Uterus (tissue), 4 donors: ENCODE measurements around the gene SLC51B. TPM values are rescaled to one million over a fixed set of nuclear protein-coding genes. Genes with fewer than 3 reads are reported as not detected.
"Not testable (repeated sequence)": the region's sequence is repeated elsewhere in the genome, so short reads cannot be mapped to it uniquely, and the experiment has no call there.

Experiments
- DNase-seq, 2 donors: peaks; one replicate each; pipeline ENCODE4 v3.0.0-alpha.2; 2019 to 2020
- H3K27ac ChIP-seq, 2 donors: fragments of 200-600 bp; sonication (generic); 1 replicate in 1 of 2; 2 replicates in 1 of 2; pipeline ENCODE4 v1.5.1; 2016 to 2018
- H3K27me3 ChIP-seq, 2 donors: fragments of 200-600 bp; sonication (generic); one replicate each; pipeline ENCODE4 v1.5.1; 2018 to 2019; ENCODE audit warnings: control low read depth in 1 of 2
- H3K36me3 ChIP-seq, 2 donors: fragments of 200-600 bp; sonication (generic); one replicate each; pipeline ENCODE4 v1.5.1; 2019; ENCODE audit warnings: control low read depth in 1 of 2
- H3K4me1 ChIP-seq, 2 donors: fragments of 200-600 bp; sonication (generic); one replicate each; pipeline ENCODE4 v1.5.1; 2018 to 2019; ENCODE audit warnings: control low read depth in 1 of 2
- H3K4me3 ChIP-seq, 2 donors: fragments of 200-600 bp; sonication (generic); 1 replicate in 1 of 2; 2 replicates in 1 of 2; pipeline ENCODE4 v1.5.1; 2018 to 2019; ENCODE audit warnings: mild to moderate bottlenecking in 1 of 2
- H3K9me3 ChIP-seq, 2 donors: fragments of 200-600 bp; sonication (generic); one replicate each; pipeline ENCODE4 v1.5.1; 2019; ENCODE audit warnings: control low read depth in 1 of 2
- CTCF ChIP-seq, 4 experiments: fragments of 200-600 bp in 2 of 4; fragments of 450-650 bp in 2 of 4; sonication (generic) in 2 of 4; IDR thresholded peaks; one replicate each; pipeline ENCODE4 v1.5.1; 2016 to 2019; ENCODE audit warnings: antibody characterized with exemption in 4 of 4, mild to moderate bottlenecking in 2 of 4, moderate library complexity in 1 of 4
- POLR2A ChIP-seq, 2 donors: fragments of 450-650 bp; IDR thresholded peaks; one replicate each; pipeline ENCODE4 v1.6.1; 2016; ENCODE audit warnings: antibody characterized with exemption in 2 of 2, mild to moderate bottlenecking in 1 of 2, moderate library complexity in 1 of 2
- intact Hi-C: fragments of 100-400 bp; cut with DNase I; formaldehyde crosslinking; loops from one replicate; pipeline ENCODE4 v1.15.1; 2023; ENCODE audit warnings: low total_unique reads
- total RNA-seq, 4 donors: library from RNA; depleted of rRNA in 3 of 4; stranded (reverse); fragments of >200 nt in 3 of 4; gene quantifications; one replicate each; pipeline versions ENCODE4 v1.1.0 to v1.2.4, GENCODE V29; 2014 to 2023
- donor health status: DM: yes; HTN: yes; CAD: no.

SLC51B gene
- total RNA-seq, 4 donors from 2014 or later: not detected

- Histone ChIP-seq H3K4me3 (no peak overlapping the region), H3K36me3 (no peaks in the 10 kb centered on the region), H3K27me3 (no peaks in the 10 kb centered on the region), H3K9me3 (no peaks in the 10 kb centered on the region), H3K27ac (no peak overlapping the region), H3K4me1 (no peaks in the 10 kb centered on the region)
- TF ChIP-seq POLR2A (IDR thresholded peaks at IDR 0.05) (no peak), CTCF (IDR thresholded peaks at IDR 0.05) (no peak)
- DNase-seq: no peak
- intact Hi-C loops: no loop called here
Observed at GRCh38 chr15:65008983-65009382, 36.2 kb upstream of the SLC51B start.

- H3K9me3 ChIP-seq, H3K27me3 ChIP-seq, intact Hi-C loops, H3K36me3 ChIP-seq, H3K27ac ChIP-seq, H3K4me1 ChIP-seq, H3K4me3 ChIP-seq, DNase-seq: not testable (repeated sequence)
Observed at GRCh38 chr15:65011198-65011597, 34.0 kb upstream of the SLC51B start.

- Histone ChIP-seq H3K4me3 (no peak overlapping the region), H3K27me3 (no peaks in the 10 kb centered on the region), H3K4me1 (no peaks in the 10 kb centered on the region), H3K9me3 (no peaks in the 10 kb centered on the region), H3K36me3 (no peaks in the 10 kb centered on the region), H3K27ac (no peak overlapping the region)
- TF ChIP-seq POLR2A (IDR thresholded peaks at IDR 0.05): no peak
- no peak for TF ChIP-seq CTCF (IDR thresholded peaks at IDR 0.05)
- no peak for DNase-seq
- intact Hi-C loops: no loop called here
Observed at GRCh38 chr15:65020419-65020818, 24.8 kb upstream of the SLC51B start.

GRCh38 chr15:65021488-65021887 is 23.7 kb upstream of the SLC51B start:
- Histone ChIP-seq H3K27ac (no peak overlapping the region), H3K4me1 (no peaks in the 10 kb centered on the region), H3K36me3 (no peaks in the 10 kb centered on the region), H3K27me3 (no peaks in the 10 kb centered on the region), H3K9me3 (no peaks in the 10 kb centered on the region), H3K4me3 (no peak overlapping the region)
- no peak for DNase-seq
- TF ChIP-seq POLR2A (IDR thresholded peaks at IDR 0.05): no peak
- TF ChIP-seq CTCF (IDR thresholded peaks at IDR 0.05): no peak
- intact Hi-C loops: no loop called here

- Histone ChIP-seq H3K27ac (no peak overlapping the region), H3K9me3 (no peaks in the 10 kb centered on the region), H3K4me3 (no peak overlapping the region), H3K27me3 (no peaks in the 10 kb centered on the region), H3K36me3 (no peaks in the 10 kb centered on the region), H3K4me1 (no peaks in the 10 kb centered on the region)
- TF ChIP-seq CTCF (IDR thresholded peaks at IDR 0.05) (no peak), POLR2A (IDR thresholded peaks at IDR 0.05) (no peak)
- intact Hi-C loops: no loop called here
- no peak for DNase-seq
Observed at GRCh38 chr15:65026756-65027155, 18.4 kb upstream of the SLC51B start.

- no peaks in the 10 kb centered on the region for H3K9me3 ChIP-seq
- no peak for DNase-seq
- H3K27me3 ChIP-seq: no peaks in the 10 kb centered on the region
- H3K36me3 ChIP-seq: no peaks in the 10 kb centered on the region
- H3K4me3 ChIP-seq: no peak overlapping the region
- TF ChIP-seq CTCF (IDR thresholded peaks at IDR 0.05) (no peak), POLR2A (IDR thresholded peaks at IDR 0.05) (no peak)
- H3K4me1 ChIP-seq: no peaks in the 10 kb centered on the region
- no peak overlapping the region for H3K27ac ChIP-seq
- intact Hi-C loops: no loop called here
Observed at GRCh38 chr15:65027593-65027992, 17.6 kb upstream of the SLC51B start.
